Mammary epithelial cell (primary cell): ENCODE data around the gene GPR4.

Experiments used
- CTCF ChIP-seq, 2 donors: IDR thresholded peaks in 1 of 2; conservative IDR thresholded peaks in 1 of 2; 2 replicates each; pipeline ENCODE4 v1.5.1; 2011 to 2012; ENCODE audit warnings: inconsistent platforms in 2 of 2, low read length in 2 of 2, mild to moderate bottlenecking in 2 of 2, control low read depth in 1 of 2, low read depth in 1 of 2; ENCODE audit not compliant: insufficient read depth in 1 of 2; ENCODE audit errors: extremely low read depth in 1 of 2
- EZH2 ChIP-seq: IDR thresholded peaks from 2 replicates; pipeline ENCODE4 v1.6.1; 2012; ENCODE audit warnings: low read length, inconsistent platforms, borderline replicate concordance

- TF ChIP-seq CTCF (conservative IDR thresholded peaks at IDR 0.05 in 1 of 2, IDR thresholded peaks at IDR 0.05 in 1 of 2; ENCODE audit: extremely low read depth in 1 of 2, insufficient read depth in 1 of 2, low read depth in 1 of 2, low read length in 2 of 2) (no peak), EZH2 (no peak)
Observed at GRCh38 chr19:45587873-45588272, 14.1 kb downstream of the GPR4 start.
